NCI-H748 (cell line): ENCODE measurements around the gene C19orf81.
A peak's percentile ranks its signal among the peaks of the same experiment; 100 is the strongest.

ENCODE experiments used
- DNase-seq: peaks from one replicate; lab custom pipeline; 2025; ENCODE audit not compliant: unreplicated experiment; lab: John Stamatoyannopoulos, UW

Gene C19orf81

DNA sequence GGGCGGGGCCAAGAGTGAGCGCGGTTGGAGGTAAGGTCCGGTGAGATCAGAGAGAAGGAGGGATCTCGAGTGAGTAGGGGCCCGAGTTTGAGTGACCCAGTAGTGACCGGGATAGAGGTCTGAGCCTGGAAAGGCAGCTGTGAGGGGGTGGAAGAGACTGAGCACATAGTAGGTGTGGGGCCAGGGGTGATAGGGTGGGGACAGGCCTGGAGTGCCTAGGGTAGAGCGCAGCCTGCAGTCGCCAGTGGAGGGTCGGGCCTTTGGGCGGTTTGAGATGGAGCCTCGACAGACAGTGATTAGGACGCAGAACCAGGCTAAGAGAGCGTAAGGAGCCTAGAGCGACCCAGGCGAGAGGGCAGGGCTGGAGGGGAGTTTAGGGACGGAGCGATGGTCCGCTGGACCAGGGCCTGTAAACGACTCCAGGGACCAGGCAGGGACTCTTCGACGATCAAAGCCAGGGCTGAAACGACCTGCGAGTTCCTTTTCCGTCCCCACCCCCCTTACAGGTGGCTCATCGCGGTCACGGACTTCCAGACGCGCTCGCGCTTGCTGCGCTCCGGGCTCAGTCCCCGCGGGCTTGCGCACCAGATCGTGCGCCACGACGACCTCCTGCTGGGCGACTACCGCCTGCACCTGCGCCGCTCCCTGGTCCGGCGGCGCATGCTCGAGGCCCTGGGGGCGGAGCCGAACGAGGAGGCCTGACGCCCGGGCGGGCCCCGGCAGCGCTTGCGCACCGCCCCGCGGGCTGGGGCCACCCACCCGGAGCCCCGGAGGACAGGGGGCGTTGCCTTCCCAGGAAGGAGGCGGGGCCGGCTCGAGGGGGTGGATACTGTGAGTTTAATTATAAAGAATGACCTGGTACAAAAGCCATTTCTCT lies 9.4 kb downstream of the C19orf81 start:
- peak; percentile 98 for DNase-seq

DNA sequence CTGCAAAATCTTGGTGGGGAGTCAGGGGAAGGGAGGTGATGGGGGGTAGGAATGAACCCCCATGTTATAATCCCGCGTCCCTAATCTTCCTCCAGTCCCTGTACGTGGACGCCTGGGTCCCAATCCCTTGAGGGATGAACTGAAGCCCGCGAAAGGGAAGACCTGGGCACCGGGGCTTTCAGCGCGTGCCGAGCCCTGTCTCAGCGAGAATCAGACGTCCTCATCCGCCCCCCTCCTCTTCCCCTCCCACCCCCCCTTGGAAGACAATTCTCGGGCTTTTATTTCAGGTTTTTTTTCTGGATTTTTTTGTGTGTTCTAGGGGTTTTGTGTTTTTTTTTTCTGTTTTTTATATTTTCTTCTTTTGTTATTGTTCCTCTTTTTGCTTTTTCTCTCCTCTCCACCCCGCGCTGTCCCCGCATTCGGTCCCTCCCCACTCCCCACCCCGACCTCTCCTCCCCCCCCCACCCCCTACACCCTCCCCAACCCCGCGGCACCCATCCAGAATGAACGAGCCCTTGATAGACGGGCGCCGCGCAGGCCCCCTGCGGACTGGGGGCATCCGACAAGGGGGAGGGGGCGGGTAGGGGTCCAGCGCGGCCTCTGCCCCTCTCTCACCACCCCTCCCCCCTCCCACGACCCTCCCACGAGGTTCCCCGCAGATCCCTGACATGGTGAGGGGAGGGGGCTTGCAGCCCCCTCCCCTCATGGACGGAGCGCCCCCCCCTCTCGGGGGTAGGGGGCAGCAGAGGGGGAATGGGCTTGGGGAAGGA lies 10.3 kb downstream of the C19orf81 start:
- DNase-seq = peak; percentile 86

DNA sequence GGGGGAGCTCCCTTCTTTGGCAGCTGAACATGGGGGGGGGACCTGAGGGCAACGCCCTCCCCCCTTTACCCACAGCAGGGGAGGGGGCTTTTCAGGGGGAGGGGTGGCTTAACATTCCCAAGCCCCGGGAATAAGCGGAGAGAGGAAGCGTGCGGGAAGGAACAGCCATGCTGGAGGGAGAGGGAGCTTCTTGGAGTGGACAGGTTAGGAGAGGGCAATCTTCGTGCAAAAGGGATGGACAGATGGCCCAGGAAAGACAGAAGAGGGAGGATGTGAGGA lies 10.8 kb downstream of the C19orf81 start:
- DNase-seq = no peak

DNA sequence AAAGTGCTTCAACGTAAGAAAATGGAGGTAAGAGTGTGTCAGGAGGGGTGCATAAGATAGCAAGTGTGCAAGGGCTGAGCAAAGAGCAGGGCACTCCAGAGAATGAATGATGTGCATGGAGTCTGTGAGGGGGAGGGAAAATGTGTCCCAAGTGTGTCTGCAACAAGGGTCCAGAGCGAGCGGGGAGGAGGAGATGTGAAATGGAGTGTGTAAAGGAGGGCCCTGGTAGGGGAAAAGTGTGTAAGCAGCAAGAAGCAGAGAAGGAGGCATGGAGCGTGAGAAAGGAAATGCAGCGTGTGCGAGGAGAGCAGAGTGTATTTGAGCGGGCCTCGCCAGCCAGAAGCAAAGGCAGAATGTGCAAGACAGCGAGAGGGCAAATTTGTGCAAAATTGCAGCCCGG lies 11.8 kb downstream of the C19orf81 start:
- DNase-seq = no peak

DNA sequence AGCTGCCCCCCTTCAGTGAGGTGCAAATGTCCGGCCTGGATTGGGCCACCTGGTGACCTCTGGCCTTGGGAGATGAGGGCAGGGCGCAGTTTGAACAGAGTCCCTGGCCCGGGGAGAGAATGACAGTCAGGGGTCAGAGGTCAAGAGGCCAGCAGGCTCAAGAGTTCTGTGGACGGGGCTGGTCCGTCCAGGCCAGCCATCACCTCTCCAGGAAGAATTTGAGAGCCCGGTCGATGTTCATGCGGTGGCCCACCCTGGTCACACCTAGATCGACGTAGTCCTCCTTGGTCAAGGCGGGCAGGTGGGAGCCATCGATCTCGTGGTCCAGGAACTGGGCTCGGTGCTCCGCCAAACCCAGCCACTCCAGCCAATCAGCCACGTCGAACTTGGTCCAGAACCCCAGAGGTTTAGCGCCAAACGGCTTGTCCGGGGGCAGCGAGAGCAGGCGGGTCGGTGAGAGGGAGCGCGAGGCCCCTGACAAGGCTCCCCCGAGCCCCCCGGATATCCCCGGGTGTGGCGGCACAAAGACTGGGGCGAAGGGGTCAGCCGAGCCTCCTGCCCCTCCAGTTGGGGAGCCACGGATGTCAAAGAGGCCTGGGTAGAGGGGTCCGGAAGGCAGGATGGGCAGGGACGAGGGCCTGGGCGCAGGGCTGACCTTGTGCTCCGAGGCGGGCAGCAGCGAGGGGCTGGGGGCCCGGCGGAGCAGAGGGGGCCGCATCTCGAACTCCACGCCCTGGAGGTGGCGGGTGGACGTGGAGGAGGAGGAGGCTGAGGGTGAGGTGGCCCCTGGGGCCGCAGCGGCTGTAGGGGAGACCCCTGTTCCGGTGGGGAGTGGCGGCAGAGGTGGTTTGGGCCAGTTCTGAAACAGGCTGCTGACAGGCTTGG lies 12.8 kb downstream of the C19orf81 start:
- no peak for DNase-seq

DNA sequence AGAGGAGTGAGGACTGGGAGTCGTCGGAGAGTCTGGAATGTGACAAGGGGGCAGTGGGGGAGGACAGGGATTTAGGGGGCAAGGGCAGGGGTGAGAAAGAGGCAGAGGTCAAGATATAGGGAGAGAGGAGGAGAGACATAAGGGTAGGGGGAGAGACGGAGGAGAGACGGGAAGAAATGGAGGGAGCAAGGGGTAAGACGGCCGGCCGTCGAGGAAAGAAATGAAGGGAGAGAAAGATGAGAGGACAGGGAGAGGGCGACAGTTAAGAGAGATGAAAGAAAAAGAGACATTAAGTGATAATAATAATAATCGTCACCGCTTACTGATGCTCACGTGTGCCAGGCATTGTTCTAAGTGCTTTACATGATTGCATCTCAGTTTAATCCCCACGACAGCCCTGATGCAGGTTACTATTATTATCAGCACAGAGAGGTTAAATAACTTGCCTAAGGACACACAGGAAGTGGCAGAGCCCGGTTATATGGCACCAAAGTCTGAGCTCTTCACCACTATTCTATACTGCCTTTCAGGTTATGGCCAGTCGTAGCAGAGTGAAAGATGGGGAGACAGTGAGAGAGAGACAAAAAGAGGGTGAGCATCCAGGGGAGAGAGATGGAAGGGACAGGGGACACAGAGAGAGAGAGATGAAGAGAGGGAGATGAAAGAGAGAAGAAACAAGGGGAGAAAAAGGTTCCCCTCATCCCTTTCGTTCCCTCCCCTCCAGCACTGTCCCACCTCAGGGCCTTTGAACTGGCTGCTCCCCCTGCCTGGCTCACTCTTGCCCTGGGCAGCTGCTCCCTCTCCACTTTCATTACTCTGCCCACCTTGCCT lies 13.6 kb downstream of the C19orf81 start:
- no peak for DNase-seq

DNA sequence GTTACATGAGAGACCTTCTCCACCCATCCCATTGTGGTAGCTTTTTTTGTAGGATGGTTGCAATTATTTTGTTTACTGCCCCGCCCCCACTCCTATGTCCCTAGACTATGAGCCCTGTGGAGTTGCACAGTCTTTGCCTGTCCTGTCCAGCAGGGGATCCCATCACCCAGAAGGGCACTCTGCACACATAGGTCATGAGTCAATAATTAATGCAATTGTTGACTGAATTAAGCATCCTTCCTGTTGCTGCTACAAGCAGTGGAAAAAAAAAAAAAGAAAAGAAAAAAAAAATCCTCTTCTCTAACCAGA lies 14.2 kb downstream of the C19orf81 start:
- peak; percentile 80 for DNase-seq

DNA sequence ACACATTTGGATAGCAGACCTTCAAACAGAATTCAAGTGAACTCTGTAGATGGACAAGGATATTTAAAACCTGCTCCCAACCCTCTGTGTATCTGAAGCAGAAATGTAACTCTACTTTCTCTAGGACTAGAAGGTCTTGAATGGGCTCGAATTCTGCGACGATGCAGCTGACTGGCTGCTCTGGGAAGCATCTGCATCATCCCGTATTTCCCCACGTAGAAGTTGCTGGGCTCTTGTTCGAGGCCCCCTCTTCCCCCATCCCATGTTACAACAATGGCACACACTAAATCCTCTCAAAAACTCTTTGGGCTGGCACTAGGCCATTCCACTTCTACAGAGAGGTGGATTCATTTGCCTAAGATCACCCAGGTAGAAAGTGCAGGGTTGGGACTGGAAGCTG lies 15.0 kb downstream of the C19orf81 start:
- no peak for DNase-seq

DNA sequence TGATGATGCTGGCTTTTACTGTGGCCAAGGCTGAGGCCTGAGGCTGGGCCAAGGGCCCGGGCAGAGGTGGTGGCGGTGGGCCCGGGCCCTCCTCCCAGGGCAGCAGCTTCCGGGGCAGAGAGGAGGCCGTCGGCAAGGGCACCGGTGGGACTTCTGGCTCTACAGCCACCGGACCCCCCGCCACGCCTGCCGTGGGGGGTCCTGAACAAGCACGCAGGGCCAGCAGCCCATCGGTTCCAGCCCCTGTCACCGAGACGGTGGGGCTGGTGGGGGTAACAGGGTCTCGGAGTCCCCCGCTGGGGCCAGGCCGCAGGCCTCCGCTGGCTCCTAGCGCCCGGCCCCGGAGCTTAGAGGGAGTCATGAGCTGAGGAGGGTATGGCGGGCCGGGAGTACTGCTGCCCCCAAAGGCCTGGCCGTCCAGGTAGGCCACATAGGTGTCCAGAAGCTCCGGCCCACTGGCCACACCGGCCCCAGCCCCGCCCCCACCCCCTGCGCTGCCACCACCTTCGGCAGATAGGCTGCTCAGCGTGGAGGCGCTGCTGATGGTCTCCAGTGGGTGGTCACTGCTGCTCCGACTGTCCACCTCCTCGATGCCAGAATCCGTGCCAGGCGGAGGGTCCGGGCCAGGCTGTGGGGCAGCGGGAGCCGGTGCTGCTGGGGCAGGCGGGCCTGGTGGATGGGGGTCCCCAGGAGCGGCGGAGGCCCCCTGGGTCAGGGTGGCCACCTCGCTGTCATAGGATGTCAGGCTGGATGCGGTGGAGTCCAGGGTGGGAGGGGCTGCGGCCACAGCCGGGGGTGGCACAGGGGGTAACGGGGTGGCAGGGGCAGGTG lies 17.3 kb downstream of the C19orf81 start:
- no peak for DNase-seq

DNA sequence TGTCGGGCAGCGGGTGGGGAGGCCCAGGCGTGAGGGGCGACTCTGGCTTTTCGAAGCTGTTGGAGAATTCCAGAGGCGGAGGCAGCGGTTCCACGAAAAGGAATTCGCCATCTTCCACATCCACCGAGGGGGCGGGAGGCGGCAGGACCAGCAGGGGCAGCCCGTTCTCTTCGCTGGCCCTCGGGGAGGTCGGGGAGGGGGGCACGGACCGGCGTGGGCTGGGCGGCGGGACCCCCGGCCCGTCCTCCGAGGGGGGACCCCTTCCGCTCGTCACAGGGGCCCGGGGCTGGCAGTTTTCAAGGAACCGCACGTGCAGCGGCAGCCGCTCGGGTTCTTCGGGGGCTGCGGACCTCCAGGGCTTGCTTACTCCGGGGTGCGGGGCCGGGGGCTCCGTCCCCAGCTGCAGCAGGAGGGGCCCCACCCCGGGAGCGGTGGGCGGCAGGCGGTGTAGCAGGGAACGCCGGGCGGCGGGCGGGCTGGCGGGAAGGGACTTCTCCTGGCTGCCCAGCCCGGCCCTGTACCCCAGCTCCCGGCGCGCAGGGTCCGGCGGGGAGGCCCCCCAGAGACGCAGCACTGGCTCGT lies 18.0 kb downstream of the C19orf81 start:
- no peak for DNase-seq

DNA sequence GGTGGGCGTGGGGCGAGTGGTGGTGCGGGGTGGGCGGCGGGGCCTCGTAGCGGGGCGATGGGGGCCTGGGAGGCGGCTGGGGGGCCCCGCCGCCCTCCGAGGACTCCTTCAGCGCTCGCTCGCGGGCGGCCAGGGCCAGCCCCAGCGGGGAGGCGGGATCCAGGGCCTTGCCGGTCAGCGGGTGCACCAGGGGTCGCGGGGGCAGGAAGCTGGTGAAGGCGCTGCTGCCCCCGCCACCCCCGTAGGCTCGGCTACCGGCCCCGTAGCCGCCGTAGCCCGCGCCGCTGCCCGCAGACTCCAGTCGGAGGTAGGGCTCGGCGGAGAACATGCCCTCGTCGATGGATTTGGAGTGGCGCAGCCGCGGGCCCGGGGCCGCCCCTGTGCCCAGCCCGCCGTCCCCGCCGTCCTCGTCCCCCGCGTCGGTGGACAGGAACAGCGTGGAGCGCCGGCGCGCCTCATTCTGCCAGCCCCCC lies 18.6 kb downstream of the C19orf81 start:
- no peak for DNase-seq

DNA sequence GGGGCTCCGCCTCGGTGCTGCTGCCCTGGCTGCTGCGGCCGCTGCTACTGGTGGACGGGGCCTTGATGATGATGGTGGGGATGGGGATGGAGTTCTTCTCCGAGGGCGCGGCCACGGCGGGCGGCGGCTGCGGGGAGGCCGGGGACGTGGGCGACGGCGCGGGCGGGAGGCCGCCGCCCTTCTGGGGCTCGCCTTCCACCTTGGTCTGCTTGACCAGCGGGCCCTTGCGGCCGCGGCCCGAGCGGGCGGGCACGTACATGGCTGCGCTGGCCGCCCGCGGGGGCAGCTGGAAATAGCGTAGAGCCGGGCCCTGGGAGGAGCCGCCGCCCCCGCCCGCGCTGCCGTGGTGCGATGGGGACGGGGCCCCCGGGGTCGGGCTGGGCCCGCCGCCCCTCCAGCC lies 19.2 kb downstream of the C19orf81 start:
- no peak for DNase-seq

DNA sequence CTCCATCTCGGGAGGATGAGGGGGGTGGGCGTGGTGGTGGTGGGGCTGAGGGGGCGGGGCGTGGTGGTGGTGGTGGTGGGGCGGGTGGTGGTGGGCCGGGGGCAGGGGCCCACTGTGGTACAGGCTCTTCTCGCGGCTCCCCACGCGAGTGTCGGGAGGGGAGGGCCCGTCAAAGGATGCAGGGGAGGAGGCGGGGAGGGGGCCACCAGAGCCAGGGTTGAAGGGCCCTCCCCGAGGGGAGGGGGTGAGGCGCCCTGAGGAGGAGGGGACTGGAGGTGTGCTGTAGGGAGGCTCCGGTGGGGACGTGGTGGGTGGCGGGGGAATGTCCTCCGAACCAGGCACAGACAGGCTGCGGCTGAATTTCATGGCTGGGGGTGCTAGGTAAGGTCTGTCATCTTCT lies 19.6 kb downstream of the C19orf81 start:
- no peak for DNase-seq

DNA sequence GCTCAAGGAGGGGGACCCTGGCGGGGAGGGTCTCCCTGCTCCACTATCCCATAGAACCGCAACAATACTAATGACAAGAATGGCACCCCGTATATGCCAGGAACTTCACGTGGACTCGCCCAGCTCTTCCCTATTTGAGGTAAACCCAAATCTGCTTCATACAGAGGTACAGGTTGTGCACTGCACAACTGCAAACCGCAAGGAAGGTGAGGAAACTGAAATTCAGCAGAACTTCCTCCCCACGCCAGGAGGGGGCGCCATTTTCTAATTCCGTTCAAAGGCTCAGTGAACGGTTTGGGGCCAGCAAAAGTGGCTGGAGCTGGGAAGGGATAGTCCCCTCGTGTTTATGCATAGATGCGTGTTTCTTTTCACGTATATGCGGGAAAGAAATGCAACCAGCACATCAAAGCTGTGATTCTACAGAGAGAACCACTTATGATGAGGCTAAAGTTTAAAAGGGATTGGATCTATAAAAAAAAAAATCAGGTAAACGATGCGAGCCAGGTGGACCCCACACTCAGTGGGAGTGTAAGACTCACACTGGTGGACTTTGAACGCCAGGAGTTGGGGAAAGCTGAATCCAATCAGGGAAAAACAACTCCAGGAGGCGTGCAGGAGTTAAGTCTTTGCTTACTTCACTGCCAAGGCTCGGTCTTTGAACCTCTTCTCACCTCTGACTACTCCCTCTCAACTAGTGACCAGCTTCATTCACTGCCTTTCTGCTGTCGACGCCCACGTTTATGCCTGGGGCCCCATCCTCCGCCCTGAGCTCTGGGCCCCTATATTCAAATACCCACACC lies 20.3 kb downstream of the C19orf81 start:
- DNase-seq = peak; percentile 45

DNA sequence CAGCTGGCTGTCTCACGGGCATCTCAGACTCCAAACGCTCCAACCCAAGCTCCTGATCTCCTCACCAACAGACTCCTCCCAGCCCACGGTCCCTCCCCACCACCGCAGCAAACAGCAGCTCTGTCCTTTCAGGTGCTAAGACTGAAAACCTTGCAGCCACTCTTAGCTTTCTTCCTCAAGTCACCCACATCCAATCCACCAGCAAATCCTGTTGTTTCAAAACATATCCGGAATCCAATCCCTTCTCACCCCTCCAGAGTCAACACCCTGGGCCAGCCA lies 20.8 kb downstream of the C19orf81 start:
- no peak for DNase-seq

DNA sequence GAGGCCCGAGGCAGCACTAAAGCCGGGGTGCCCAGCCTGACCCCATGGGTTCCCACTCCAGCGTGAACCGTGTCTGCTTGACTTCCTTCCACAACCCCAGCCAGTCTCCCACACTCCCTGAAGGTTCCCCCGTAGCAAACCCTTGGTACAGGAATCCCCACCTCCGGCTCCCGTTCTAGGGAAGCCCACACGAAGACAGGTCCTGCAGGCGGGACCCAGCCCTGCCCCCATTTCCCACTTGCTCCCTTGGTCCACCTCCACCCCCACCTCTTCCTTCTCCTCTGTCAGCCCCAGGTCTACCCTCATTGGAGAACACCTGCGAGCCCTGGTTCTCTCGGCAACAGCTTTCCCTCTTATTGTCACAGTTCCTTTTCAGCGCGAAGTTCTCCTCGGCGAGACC lies 23.9 kb downstream of the C19orf81 start:
- no peak for DNase-seq

DNA sequence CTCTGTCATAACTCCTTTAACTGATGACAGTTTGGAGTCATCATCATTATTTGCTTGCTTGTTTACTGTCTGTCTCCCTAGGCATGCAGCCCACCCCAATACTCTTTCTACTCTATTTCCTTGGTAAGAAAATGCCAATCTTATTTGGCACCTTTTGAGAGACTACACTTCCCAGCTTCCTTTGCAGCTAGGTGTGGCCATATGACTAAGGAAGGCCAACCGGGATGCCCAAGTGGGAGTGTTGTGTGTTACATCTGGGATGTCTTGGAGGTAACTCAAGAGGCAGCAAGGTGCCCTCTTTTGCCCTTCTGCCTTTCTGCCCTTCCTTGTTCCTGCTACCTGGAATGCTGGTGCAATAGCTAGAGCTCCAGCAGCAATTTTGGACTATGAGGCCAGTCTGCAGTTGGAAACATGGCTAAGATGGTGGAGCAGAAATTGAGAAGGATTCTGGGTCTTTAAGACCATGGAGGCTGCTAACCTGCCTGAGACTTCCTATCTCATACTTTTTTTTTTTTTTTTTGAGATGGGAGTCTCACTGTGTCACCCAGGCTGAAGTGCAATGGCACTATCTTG lies 27.5 kb downstream of the C19orf81 start:
- no peak for DNase-seq

DNA sequence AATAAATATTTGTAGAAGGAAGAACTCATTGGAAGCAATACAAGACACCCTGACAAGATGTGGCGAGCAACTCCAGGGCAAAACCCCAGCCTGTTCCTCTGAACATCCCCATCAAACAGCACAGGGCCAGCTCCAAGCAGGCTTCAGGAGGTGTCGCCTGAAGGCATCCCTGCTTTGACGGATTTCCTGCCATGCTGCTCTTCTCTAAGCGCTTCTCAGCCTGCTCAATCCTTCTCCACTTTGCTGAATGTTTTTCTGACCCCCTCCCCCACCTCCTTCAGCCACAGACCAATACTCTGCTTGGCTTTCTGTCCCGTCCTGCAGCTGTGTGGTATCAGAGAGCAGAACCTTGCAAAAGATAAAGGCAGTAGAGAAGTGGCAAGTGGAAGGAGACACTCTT lies 28.4 kb downstream of the C19orf81 start:
- no peak for DNase-seq

DNA sequence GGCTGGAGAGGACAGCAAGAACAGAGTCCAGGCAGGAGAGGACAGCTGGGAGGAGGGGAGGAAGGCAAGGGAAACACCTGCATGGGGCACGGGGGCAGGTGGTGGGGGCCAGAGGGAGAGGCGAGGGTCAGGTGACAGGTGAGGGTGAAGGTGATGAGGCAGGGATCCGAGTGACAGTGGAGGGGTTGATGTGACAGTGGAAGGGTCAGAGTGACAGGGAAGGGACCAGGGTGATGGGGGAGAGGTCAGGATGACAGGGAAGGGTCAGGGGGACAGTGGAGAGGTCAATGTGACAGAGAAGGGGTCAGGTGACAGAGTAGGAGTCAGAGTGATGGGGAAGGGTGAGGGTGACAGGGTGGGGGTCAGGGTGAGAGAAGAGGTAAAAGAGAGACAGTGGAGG lies 29.1 kb downstream of the C19orf81 start:
- no peak for DNase-seq
